K562 (cell line): Measurements from ENCODE around the gene MYO15A. TPM values are rescaled to one million over a fixed set of nuclear protein-coding genes. Genes with fewer than 3 reads are reported as not detected.

Experiments
- ATAC-seq: fragments of 200-7000 bp; cut with Tn5 transposase; 3 replicates; pipeline ENCODE4 v1.9.1; 2020; ENCODE audit warnings: moderate library complexity
- BruUV-seq: library from RNA; stranded (reverse); fragments of 400-500 nt; replicated peaks from 2 replicates; lab custom pipeline; 2021; lab: Mats Ljungman, UMichigan
- CTCF ChIA-PET: fragments of 300-600 bp; formaldehyde crosslinking; extraction: SDS; loops from one replicate; lab custom pipeline; 2021; ENCODE audit warnings: low intra/inter-chr PET ratio; lab: Yijun Ruan, JAX
- POLR2A ChIA-PET: fragments of 300-600, 350-650 bp; sonication (Branson Sonifier 250); formaldehyde crosslinking; extraction: SDS; loops from one replicate; lab custom pipeline; 2021; ENCODE audit warnings: antibody characterized with exemption, inconsistent platforms; lab: Yijun Ruan, JAX
- DNase-seq, 4 experiments: peaks; one replicate each; pipeline versions ENCODE4 v3.0.0 to v3.0.0-alpha.2; 2011 to 2018; ENCODE audit warnings: low spot score in 3 of 4, mixed read lengths in 3 of 4; ENCODE audit errors: extremely low read depth in 1 of 4
- FAIRE-seq: peaks from 2 replicates; lab custom pipeline; 2011; peaks lifted over from hg19 to GRCh38; lab: Jason Lieb, UNC
- H2AFZ ChIP-seq: 2 replicates; pipeline ENCODE4 v1.6.0; 2011; ENCODE audit warnings: low read depth, low read length, control low read depth, inconsistent platforms
- H3K27ac ChIP-seq: fragments of 200-600 bp; 3 replicates; pipeline ENCODE4 v1.8.0; 2011; ENCODE audit warnings: low read depth, mild to moderate bottlenecking, control low read depth, inconsistent platforms, low read length, moderate library complexity, mixed read lengths; ENCODE audit errors: extremely low read depth
- H3K27me3 ChIP-seq, 2 experiments: fragments of 300-600 bp in 1 of 2; 2 replicates in 1 of 2; 3 replicates in 1 of 2; pipeline versions ENCODE4 v1.6.0 to v1.8.0; 2011; ENCODE audit warnings: inconsistent platforms in 2 of 2, low read length in 2 of 2, mild to moderate bottlenecking in 1 of 2, mixed read lengths in 1 of 2, moderate library complexity in 1 of 2; ENCODE audit not compliant: control insufficient read depth in 2 of 2, insufficient read depth in 2 of 2
- H3K36me3 ChIP-seq: fragments of 300-600 bp; 3 replicates; pipeline ENCODE4 v1.8.0; 2011; ENCODE audit warnings: mild to moderate bottlenecking, low read length, inconsistent platforms; ENCODE audit not compliant: control insufficient read depth, insufficient read depth
- H3K4me1 ChIP-seq, 2 experiments: fragments of 200-600 bp in 1 of 2; replicated peaks in 1 of 2; 2 replicates in 1 of 2; 3 replicates in 1 of 2; pipeline versions ENCODE4 v1.5.1 to v1.8.0; 2011; ENCODE audit warnings: inconsistent platforms in 2 of 2, low read length in 2 of 2, mild to moderate bottlenecking in 1 of 2, mixed read lengths in 1 of 2, moderate library complexity in 1 of 2; ENCODE audit not compliant: control insufficient read depth in 2 of 2, insufficient read depth in 2 of 2
- H3K4me2 ChIP-seq: 2 replicates; pipeline ENCODE4 v1.6.1; 2011; ENCODE audit warnings: low read length, control low read depth, inconsistent platforms, mixed read lengths; ENCODE audit not compliant: insufficient read depth
- H3K4me3 ChIP-seq: fragments of 200-600 bp; sonication (generic), shearing (Covaris generic); 2 replicates; pipeline ENCODE4 v1.5.1; 2016; ENCODE audit warnings: control low read depth, inconsistent platforms
- H3K79me2 ChIP-seq: fragments of 200-600 bp; 3 replicates; pipeline ENCODE4 v1.8.0; 2011; ENCODE audit warnings: low read length, inconsistent platforms; ENCODE audit not compliant: control insufficient read depth, insufficient read depth
- H3K9ac ChIP-seq, 2 experiments: 2 replicates each; pipeline versions ENCODE4 v1.6.0 to v1.6.1; 2011; ENCODE audit warnings: low read depth in 2 of 2, low read length in 2 of 2, control low read depth in 1 of 2, inconsistent platforms in 1 of 2, mild to moderate bottlenecking in 1 of 2, mixed read lengths in 1 of 2; ENCODE audit not compliant: insufficient read depth in 1 of 2
- H3K9me1 ChIP-seq: one replicate; pipeline ENCODE4 v1.6.0; 2011; ENCODE audit warnings: inconsistent platforms, mild to moderate bottlenecking, low read length, moderate library complexity; ENCODE audit not compliant: control insufficient read depth, insufficient read depth
- H3K9me3 ChIP-seq: replicated peaks from 2 replicates; pipeline ENCODE4 v1.5.1; 2011; ENCODE audit warnings: low read depth, low read length, inconsistent platforms; ENCODE audit not compliant: control insufficient read depth, insufficient read depth
- H4K20me1 ChIP-seq: replicated peaks from 2 replicates; pipeline ENCODE4 v1.6.1; 2011; ENCODE audit warnings: low read length, inconsistent platforms, mixed read lengths; ENCODE audit not compliant: control insufficient read depth, insufficient read depth
- KDM4B ChIP-seq, 2 experiments: fragments of 450-650 bp in 1 of 2; sonication (generic) in 1 of 2; IDR thresholded peaks; 2 replicates each; pipeline ENCODE4 v1.6.1; 2016 to 2017; ENCODE audit warnings: borderline replicate concordance in 2 of 2, antibody characterized with exemption in 1 of 2, low read depth in 1 of 2, mild to moderate bottlenecking in 1 of 2
- ZNF780A ChIP-seq: fragments of 250-450 bp; sonication (Bioruptor Pico); IDR thresholded peaks from 2 replicates; pipeline ENCODE4 v1.5.0; 2021; ENCODE audit warnings: mild to moderate bottlenecking
- WGBS: fragments of 100-300 bp; shearing (Covaris generic); methylation state at CpG from one replicate; pipeline ENCODE4 v1.1.6; 2016; ENCODE audit warnings: low coverage, mixed read lengths; ENCODE audit not compliant: insufficient coverage; ENCODE audit errors: missing lambda C conversion rate; 5-methylcytosine and 5-hydroxymethylcytosine counted together
- in situ Hi-C: fragments of 300-500 bp; cut with MboI; formaldehyde crosslinking; loops from 4 replicates; pipeline ENCODE4 v1.15.0; 2018; ENCODE audit warnings: inconsistent platforms, mixed read lengths
- intact Hi-C: fragments of 100-400 bp; cut with micrococcal nuclease; formaldehyde crosslinking; loops from 2 replicates; pipeline ENCODE4 v1.14.2; 2022
- polyA plus RNA-seq, 8 experiments: library from polyadenylated mRNA; depleted of rRNA in 4 of 8; stranded (reverse) in 5 of 8; unstranded in 3 of 8; fragments of >200 nt; fragmentation: Nextera tagmentation in 2 of 8; fragmentation: Illumina TruSeq in 1 of 8; extraction: Ambion mirVana in 2 of 8; extraction: Trizol in 1 of 8; gene quantifications; 2 replicates each; pipeline versions ENCODE4 v1.2.1 to v1.2.3, GENCODE V29; 2011 to 2014; ENCODE audit warnings: inconsistent platforms in 1 of 8, missing spikeins in 1 of 8
- total RNA-seq, 7 experiments: library from RNA; depleted of rRNA in 6 of 7; stranded (reverse); fragments of >200 nt in 6 of 7; fragmentation: Illumina TruSeq in 2 of 7; extraction: Trizol in 2 of 7; gene quantifications; 2 replicates each; pipeline versions ENCODE4 v1.2.1 to v1.2.3, GENCODE V29; 2011 to 2021; ENCODE audit warnings: low replicate concordance in 1 of 7
- TF ChIP-seq, protein P1 (sequence below): fragments of 150-350 bp; IDR thresholded peaks from 2 replicates; pipeline ENCODE4 v1.6.1; 2014; ENCODE audit warnings: low read depth, mild to moderate bottlenecking, low read length, borderline replicate concordance
- TF ChIP-seq, protein P2 (sequence below): conservative IDR thresholded peaks from 2 replicates; pipeline ENCODE4 v1.6.1; 2011; ENCODE audit warnings: low read depth, mild to moderate bottlenecking, low read length; ENCODE audit not compliant: control insufficient read depth
- TF ChIP-seq, protein P3 (sequence below): fragments of 450-650 bp; conservative IDR thresholded peaks from 2 replicates; pipeline ENCODE4 v1.6.1; 2016; ENCODE audit warnings: missing genetic modification characterization, low read depth, mild to moderate bottlenecking, missing compliant biosample characterization, moderate library complexity

MYO15A gene
- total and polyA plus RNA-seq, 9 of the 15 experiments (the other 6 are each of a cell fraction or from before 2014, with no cell fraction given), result 0.05 to 0.88 (median 0.14) TPM; not detected in 1

DNA sequence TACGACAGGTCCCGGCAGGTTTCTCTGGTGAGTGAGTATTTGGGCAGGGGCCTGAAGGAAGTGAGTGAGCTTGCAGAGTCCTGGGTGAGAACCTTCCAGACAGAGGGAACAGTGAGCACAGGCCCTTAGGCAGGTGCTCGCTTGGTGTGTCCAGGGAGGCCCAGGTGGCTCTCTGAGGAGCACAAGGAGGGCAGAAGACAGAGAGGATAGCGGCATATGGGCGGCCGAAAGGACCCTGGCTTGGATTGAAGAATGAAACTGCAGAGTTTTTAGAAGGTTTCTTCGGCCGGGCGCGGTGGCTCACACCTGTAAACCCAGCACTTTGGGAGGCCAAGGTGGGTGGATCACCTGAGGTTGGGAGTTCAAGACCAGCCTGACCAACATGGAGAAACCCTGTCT lies 14.1 kb upstream of the MYO15A start (continued):
- TF ChIP-seq, protein P1, sequence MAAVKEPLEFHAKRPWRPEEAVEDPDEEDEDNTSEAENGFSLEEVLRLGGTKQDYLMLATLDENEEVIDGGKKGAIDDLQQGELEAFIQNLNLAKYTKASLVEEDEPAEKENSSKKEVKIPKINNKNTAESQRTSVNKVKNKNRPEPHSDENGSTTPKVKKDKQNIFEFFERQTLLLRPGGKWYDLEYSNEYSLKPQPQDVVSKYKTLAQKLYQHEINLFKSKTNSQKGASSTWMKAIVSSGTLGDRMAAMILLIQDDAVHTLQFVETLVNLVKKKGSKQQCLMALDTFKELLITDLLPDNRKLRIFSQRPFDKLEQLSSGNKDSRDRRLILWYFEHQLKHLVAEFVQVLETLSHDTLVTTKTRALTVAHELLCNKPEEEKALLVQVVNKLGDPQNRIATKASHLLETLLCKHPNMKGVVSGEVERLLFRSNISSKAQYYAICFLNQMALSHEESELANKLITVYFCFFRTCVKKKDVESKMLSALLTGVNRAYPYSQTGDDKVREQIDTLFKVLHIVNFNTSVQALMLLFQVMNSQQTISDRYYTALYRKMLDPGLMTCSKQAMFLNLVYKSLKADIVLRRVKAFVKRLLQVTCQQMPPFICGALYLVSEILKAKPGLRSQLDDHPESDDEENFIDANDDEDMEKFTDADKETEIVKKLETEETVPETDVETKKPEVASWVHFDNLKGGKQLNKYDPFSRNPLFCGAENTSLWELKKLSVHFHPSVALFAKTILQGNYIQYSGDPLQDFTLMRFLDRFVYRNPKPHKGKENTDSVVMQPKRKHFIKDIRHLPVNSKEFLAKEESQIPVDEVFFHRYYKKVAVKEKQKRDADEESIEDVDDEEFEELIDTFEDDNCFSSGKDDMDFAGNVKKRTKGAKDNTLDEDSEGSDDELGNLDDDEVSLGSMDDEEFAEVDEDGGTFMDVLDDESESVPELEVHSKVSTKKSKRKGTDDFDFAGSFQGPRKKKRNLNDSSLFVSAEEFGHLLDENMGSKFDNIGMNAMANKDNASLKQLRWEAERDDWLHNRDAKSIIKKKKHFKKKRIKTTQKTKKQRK, result no peak

DNA sequence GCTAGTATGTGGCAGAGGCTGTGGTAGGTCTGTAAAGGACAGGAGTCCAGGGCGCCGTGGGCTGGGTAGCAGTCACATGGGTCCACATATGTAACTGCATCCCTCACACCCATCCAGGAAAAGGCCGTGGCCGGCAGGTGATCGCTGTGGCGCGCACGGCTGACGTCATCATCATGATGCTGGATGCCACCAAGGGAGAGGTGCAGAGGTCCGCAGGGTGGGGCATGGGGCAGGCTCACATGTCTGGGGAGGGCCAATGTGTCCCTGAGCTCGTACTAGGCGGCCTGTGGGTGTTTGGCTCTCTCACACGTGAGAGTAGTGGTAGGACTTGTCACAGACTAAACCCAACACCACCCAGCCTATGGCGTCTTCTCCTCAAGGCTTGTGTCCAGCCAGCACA lies 9.0 kb upstream of the MYO15A start:
- BruUV-seq, result no TSS peak
- Histone ChIP-seq H3K36me3 (peaks cover 60% of the 10 kb centered on the region; the same call in 2 of the 3 replicates), H2AFZ (no peak overlapping the region), H3K4me2 (no peak overlapping the region), H3K9ac (no peak overlapping the region; a peak in 1 of 4 replicates), H3K9me1 (no peaks in the 10 kb centered on the region), H3K79me2 (no peaks in the 10 kb centered on the region), H3K4me1 (no peaks in the 10 kb centered on the region; a peak in 1 of 5 replicates), H3K27me3 (no peaks in the 10 kb centered on the region), H3K9me3 (no peaks in the 10 kb centered on the region), H3K27ac (no peak overlapping the region), H4K20me1 (no peaks in the 10 kb centered on the region)
- 95% methylated on average over 3 of the region's 14 CpGs for WGBS
- FAIRE-seq (no peak), ATAC-seq (no peak)
- ChIA-PET POLR2A (no interaction called here), CTCF (no interaction called here)
- intact Hi-C loops (no loop called here), in situ Hi-C loops (no loop called here)
- TF ChIP-seq KDM4B (IDR thresholded peaks at IDR 0.05; ENCODE audit: borderline replicate concordance in 2 of 2, low read depth in 1 of 2) (no peak), ZNF780A (no peak)
- TF ChIP-seq, protein P2, sequence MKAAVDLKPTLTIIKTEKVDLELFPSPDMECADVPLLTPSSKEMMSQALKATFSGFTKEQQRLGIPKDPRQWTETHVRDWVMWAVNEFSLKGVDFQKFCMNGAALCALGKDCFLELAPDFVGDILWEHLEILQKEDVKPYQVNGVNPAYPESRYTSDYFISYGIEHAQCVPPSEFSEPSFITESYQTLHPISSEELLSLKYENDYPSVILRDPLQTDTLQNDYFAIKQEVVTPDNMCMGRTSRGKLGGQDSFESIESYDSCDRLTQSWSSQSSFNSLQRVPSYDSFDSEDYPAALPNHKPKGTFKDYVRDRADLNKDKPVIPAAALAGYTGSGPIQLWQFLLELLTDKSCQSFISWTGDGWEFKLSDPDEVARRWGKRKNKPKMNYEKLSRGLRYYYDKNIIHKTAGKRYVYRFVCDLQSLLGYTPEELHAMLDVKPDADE, result no peak
- TF ChIP-seq, protein P3, sequence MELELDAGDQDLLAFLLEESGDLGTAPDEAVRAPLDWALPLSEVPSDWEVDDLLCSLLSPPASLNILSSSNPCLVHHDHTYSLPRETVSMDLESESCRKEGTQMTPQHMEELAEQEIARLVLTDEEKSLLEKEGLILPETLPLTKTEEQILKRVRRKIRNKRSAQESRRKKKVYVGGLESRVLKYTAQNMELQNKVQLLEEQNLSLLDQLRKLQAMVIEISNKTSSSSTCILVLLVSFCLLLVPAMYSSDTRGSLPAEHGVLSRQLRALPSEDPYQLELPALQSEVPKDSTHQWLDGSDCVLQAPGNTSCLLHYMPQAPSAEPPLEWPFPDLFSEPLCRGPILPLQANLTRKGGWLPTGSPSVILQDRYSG (tag), result no peak
- TF ChIP-seq, all 486 proteins: peak for 0
- H3K4me3 ChIP-seq, result no peak overlapping the region
- DNase-seq, result no peak
